Islet of Langerhans (tissue), 1 donor: ENCODE data around the gene TMPRSS11B.
"Not testable (repeated sequence)": the region's sequence is repeated elsewhere in the genome, so short reads cannot be mapped to it uniquely, and the experiment has no call there.

ENCODE experiments used
- FAIRE-seq: peaks from one replicate; lab custom pipeline; 2011; peaks lifted over from hg19 to GRCh38; lab: Jason Lieb, UNC

TMPRSS11B gene

GRCh38 chr4:68245594-68245993, at the start of gene TMPRSS11B:
Gene TMPRSS11B, minus strand, starts transcription at chr4:68245694. Its CDS starts 136 bp downstream, at chr4:68245558.
- no peak for FAIRE-seq

GRCh38 chr4:68291256-68291655, 45.8 kb upstream of the TMPRSS11B start:
- no peak for FAIRE-seq

- FAIRE-seq: no peak
Observed at GRCh38 chr4:68288393-68288740, 42.9 kb upstream of the TMPRSS11B start.

GRCh38 chr4:68287704-68288392, 42.4 kb upstream of the TMPRSS11B start:
- FAIRE-seq: no peak

GRCh38 chr4:68283714-68284113, 38.2 kb upstream of the TMPRSS11B start:
- no peak for FAIRE-seq

GRCh38 chr4:68283095-68283494, 37.6 kb upstream of the TMPRSS11B start:
- FAIRE-seq: no peak

- FAIRE-seq: not testable (repeated sequence)
Observed at GRCh38 chr4:68281796-68282740, 36.6 kb upstream of the TMPRSS11B start.

- no peak for FAIRE-seq
Observed at GRCh38 chr4:68278029-68278428, 32.5 kb upstream of the TMPRSS11B start.

- FAIRE-seq: no peak
Observed at GRCh38 chr4:68277627-68278026, 32.1 kb upstream of the TMPRSS11B start.

GRCh38 chr4:68272860-68273259, 27.4 kb upstream of the TMPRSS11B start:
- FAIRE-seq: no peak

- no peak for FAIRE-seq
Observed at GRCh38 chr4:68272380-68272779, 26.9 kb upstream of the TMPRSS11B start.

- peak; percentile 99 for FAIRE-seq
Observed at GRCh38 chr4:68271851-68272357, 26.4 kb upstream of the TMPRSS11B start.

GRCh38 chr4:68267433-68267944, 22.0 kb upstream of the TMPRSS11B start:
- no peak for FAIRE-seq

- no peak for FAIRE-seq
Observed at GRCh38 chr4:68264875-68265565, 19.5 kb upstream of the TMPRSS11B start.

- FAIRE-seq: no peak
Observed at GRCh38 chr4:68259191-68259590, 13.7 kb upstream of the TMPRSS11B start.

GRCh38 chr4:68257719-68258118, 12.2 kb upstream of the TMPRSS11B start:
- FAIRE-seq: no peak

- no peak for FAIRE-seq
Observed at GRCh38 chr4:68256284-68256683, 10.8 kb upstream of the TMPRSS11B start.

- FAIRE-seq: no peak
Observed at GRCh38 chr4:68250151-68250930, 4.8 kb upstream of the TMPRSS11B start.

- no peak for FAIRE-seq
Observed at GRCh38 chr4:68249434-68249833, 3.9 kb upstream of the TMPRSS11B start.

GRCh38 chr4:68240620-68241019, 4.9 kb downstream of the TMPRSS11B start:
- FAIRE-seq: no peak

GRCh38 chr4:68228568-68228967, 16.9 kb downstream of the TMPRSS11B start:
- FAIRE-seq: no peak

- no peak for FAIRE-seq
Observed at GRCh38 chr4:68218044-68218443, 27.4 kb downstream of the TMPRSS11B start.
